ENCODE data around the gene FAM9C.

FAM9C gene

DNA sequence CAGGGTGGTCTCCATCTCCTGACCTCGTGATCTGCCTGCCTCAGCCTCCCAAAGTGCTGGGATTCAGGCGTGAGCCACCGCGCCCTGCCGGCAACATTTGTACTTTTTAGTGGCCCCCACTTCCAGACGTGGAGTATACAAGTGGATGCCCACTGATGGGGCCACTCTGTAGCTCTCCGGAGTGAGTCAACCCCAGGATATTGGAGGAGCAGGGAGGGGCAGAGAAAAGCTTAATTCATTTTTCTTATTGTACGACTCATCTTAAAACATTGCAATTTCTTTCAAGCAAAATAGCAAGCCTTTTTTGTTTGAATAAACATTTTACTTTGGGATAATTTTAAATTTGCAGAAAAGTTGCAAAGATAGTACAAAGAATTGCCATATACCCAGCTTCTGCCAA is 34.6 kb downstream of the FAM9C start:
- TF ChIP-seq, protein P1, sequence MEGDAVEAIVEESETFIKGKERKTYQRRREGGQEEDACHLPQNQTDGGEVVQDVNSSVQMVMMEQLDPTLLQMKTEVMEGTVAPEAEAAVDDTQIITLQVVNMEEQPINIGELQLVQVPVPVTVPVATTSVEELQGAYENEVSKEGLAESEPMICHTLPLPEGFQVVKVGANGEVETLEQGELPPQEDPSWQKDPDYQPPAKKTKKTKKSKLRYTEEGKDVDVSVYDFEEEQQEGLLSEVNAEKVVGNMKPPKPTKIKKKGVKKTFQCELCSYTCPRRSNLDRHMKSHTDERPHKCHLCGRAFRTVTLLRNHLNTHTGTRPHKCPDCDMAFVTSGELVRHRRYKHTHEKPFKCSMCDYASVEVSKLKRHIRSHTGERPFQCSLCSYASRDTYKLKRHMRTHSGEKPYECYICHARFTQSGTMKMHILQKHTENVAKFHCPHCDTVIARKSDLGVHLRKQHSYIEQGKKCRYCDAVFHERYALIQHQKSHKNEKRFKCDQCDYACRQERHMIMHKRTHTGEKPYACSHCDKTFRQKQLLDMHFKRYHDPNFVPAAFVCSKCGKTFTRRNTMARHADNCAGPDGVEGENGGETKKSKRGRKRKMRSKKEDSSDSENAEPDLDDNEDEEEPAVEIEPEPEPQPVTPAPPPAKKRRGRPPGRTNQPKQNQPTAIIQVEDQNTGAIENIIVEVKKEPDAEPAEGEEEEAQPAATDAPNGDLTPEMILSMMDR (IDR thresholded peaks at IDR 0.05), result no peak
- H3K27ac ChIP-seq, result no peak overlapping the region
- no peak overlapping the region for H3K4me3 ChIP-seq
- DNase-seq (ENCODE audit: low spot score), result no peak

DNA sequence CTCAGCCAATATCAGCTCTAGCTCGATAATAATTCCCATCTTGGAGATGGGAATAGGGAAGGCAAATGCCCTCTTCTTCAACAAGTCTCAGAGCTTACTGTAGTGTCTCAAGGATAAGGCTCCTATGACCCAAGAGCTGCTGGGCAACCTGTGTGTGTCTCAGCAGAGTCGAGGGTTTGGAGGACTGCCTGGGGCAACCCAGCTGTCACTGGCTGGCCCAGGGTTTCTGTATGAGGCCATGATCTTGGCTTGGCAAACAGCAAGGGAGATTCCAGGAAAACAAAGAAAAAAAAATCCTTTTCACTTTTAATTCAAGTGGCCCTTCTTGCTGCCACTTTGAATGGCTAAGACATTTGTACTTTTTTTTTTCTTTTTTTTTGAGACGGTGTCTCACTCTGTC is 35.1 kb downstream of the FAM9C start:
- Histone ChIP-seq H3K27ac (no peak overlapping the region), H3K4me3 (no peak overlapping the region)
- TF ChIP-seq, protein P1 (IDR thresholded peaks at IDR 0.05), result no peak
- no peak for DNase-seq (ENCODE audit: low spot score)

DNA sequence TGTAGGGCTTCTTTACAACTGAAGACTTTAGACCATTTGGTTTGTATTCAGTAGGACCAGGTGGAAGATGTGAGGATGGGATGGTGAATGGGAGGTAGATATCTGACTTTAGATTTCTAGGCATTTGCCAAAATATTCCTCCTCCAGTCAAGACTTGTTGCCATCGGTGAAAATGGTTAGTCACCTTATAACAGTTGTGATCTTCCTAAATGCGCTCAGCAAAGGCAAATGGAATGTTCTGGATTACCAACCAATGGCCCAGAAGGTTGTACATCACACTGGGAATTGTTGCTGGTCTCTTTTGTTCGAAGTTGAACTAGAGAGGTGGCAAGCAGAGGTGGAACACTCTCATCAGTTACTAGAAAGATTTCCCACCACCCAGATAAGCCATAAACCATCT is 35.6 kb downstream of the FAM9C start:
- no peak overlapping the region for H3K27ac ChIP-seq
- TF ChIP-seq, protein P1 (IDR thresholded peaks at IDR 0.05), result no peak
- no peak overlapping the region for H3K4me3 ChIP-seq
- no peak for DNase-seq (ENCODE audit: low spot score)

DNA sequence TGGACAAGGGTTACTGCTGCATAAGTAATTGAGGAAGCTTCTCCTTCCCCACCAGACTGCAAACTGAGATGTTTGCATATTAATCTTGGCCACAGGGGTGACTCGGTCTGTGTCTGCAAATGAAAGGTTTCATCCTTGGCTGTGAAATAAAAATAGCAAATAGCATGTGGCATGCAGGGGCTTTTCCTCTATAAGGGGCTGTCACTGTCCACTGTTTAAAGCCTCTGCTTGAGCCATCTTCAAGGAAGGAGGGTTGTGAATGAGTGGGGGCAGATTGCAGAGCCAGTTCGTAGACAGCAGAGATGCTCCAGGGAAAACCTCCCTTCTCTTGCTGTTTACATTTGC is 36.3 kb downstream of the FAM9C start:
- no peak for DNase-seq (ENCODE audit: low spot score)
- no peak overlapping the region for H3K4me3 ChIP-seq
- TF ChIP-seq, protein P1 (IDR thresholded peaks at IDR 0.05), result no peak
- H3K27ac ChIP-seq, result peak overlapping the region in 1 of 2 donors; percentile 59

DNA sequence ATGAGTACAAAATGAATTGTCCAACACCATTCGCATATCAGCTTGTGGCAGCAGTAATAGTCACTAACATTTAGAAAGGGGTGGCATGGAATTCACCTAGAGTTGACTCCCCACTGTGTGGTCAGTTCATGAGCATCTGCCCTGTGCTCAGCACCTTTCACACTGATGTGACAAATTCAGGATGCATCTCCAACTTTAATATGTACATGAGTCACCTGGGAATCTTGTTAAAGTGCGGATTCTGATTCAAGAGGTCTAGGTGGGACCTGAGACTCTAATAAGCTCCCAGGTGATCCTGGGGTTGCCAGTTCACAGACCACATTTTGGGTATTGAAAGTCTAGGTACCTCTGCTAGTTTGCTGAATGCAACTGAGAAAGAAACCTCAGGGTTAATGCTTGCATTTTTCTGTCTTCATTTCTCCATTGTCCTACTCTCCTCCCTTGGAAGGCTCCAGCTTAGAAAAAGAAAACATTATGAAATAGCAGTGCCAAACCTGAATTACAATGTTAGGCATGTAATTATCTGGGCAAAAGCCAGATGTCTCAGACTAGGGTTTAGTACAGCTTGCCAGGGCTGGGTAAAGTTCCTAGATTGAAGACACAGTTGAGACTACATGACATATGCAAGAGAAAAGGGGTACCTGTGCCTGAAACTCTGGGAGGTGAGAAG is 36.8 kb downstream of the FAM9C start:
- TF ChIP-seq, protein P1 (IDR thresholded peaks at IDR 0.05), result no peak
- H3K27ac ChIP-seq, result peak overlapping the region in 1 of 2 donors; percentile 59
- DNase-seq (ENCODE audit: low spot score), result no peak
- H3K4me3 ChIP-seq, result no peak overlapping the region

DNA sequence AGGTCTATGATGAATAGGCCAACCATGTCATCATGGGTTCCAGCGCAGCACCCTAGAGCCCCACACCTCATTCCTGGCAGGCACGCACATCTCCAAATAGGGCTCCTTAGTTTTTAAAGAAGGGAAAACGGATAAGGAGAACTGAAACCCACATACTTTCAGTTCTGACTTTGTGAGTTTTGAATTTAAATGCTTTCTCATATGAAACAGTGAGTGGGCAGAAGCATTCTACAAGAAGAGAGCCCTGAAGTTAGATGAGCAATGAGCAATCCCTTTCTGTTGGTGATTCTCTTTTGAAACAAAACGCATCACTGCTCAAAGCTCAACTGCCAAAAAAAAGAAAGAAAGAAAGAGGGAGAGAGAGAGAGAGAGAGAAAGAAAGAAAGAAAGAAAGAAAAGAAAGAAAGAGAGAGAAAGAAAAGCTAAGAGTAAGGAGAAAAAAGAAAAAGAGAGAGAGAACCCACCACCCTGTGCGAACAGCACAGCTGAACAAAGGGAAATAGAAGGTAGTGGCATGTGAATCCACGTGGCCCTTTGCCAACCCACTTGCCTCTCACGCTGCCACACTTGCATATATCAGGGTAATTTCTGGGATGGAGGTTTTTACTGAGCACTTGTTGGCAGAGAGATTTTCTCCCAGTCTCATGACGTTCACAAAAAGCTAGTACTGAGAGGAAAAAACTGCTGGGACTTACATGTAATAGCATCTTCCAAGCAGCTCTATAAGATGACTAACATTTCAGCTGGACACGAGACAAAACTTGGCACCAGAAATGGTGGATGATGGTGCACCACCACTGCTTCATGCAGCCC is 38.6 kb downstream of the FAM9C start:
- TF ChIP-seq, protein P1 (IDR thresholded peaks at IDR 0.05), result no peak
- no peak overlapping the region for H3K4me3 ChIP-seq
- DNase-seq (ENCODE audit: low spot score), result no peak
- peak overlapping the region; percentile 47 to 59 for H3K27ac ChIP-seq
